DMS153 treated with DMSO at 0.1 percent for 48 hours (cell line): ENCODE data around the gene ZFAND3.

ENCODE experiments used
- DNase-seq: peaks from one replicate; lab custom pipeline; 2025; ENCODE audit not compliant: unreplicated experiment; lab: John Stamatoyannopoulos, UW

Gene ZFAND3

DNA sequence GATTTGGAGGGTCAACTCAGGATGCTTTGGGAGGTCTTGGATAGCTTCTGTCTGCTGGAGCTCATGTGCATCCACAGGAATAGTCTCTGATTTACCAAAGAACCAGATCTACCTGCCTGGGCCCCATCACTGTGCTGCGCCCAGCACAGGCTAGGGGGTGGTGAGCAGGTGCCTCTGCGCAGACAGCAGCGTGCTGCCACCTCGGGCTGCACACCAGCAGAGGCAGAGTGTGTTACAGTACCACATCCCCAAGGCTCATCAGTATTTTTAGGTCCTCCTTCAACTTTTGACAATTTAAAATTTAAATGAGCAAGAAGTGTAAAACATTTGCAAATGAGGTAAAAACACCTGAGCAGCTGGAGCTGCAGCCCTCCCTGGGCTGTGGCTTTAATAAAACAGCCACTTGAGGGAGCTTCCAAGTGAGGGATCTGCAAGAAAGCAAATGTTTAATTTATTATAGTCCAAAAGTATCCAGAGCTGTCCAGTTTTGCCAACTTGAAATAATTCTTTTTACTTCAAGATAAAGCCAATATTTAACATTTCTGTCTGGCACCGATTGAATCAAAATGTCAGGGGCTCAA, 324.9 kb downstream of the ZFAND3 start:
- DNase-seq: no peak

DNA sequence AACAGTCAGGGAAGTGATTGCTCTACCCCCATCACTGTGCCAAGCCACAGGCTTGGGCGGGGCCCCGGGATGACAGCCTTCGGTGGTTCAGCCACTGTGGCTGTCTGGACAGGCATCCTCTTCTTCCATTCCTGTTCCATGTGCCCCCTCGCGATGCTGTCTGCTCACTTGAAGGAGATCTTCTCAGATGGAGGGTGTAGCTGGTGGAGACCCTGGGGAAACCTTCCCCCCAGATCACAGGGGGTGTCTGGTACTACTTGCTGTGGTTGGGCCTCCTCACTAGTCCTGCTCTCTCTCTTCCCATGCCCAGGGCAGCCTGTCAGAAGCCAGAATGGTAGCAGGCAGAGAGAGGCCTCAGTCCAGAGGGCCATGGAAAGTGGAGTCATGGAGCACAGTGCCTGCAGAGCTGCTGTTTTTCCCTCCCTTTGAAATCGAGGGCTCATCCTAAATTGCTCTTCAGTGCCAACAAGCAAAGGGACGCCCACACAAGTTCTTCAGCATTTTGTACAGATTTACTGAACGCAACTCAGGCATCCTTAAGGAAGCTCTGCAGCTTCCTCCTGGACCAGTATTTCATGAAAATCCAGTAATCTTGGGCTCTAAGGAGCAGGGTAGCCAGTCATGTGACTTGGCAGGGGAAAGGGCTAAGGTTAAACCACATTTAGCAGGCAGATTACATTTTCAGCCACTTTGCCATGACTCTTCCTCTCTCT, 326.6 kb downstream of the ZFAND3 start:
- DNase-seq: no peak

- no peak for DNase-seq
Measured at GRCh38 chr6:38146734-38147027, 327.2 kb downstream of the ZFAND3 start.

DNA sequence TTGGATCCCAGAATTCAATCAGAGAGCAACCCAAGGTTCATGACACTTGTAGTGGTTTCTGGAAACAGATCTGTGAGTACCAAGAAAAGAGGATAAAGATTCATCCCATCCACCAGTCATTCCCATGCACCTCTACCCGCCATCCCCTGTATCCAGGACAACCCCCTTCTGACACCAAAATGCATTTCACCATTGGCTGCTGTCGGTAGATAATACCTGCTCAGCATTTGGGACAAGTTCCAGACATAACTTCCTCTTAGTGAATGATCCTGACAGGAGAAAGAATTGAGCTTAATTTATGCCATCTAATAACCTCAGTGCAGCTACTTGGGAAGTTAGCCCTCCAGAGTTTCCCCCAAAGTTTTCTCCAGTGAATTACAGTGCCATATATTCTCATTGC, 329.1 kb downstream of the ZFAND3 start:
- DNase-seq: no peak

DNA sequence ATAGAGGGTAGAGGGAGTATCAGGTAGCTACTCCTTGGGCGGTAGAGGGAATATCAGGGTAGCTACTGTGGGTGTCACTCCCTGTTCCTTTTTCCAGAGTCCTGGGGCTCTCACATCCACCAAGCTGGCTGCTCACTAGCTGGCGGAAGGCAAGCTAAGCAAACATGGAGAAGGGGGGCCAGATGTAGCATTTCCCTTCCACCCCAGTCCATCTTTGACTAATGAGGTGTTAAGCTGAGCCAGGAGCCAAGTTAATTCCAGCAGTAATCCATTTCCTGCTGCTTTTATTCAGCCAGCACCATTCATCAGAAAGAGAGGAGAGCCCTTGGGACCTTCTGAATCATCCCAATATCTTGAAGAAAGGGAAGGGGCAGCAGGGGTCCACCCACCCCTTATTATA, 330.0 kb downstream of the ZFAND3 start:
- DNase-seq: peak; percentile 7

DNA sequence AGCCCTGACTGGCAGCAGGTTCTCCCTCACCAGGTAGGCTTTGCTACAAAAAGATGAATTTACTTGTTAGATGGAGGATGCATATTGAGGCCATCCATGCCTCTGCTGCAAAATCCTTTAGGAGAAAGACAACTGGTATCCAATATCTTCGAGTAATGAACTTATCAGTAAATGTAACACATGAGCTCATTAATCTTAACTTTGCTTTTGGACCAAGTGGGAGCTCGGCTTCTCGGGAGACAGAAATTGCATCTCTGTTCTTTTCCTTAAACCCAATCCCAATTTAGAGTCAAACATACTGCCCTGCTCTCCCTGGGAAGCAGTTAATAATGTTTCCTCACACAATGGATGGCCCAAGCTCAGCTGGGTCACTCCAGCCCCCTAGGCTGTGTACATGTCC, 330.5 kb downstream of the ZFAND3 start:
- DNase-seq: no peak

GRCh38 chr6:38150681-38151296, 331.3 kb downstream of the ZFAND3 start:
- no peak for DNase-seq

- no peak for DNase-seq
Measured at GRCh38 chr6:38151580-38152500, 332.3 kb downstream of the ZFAND3 start.

DNA sequence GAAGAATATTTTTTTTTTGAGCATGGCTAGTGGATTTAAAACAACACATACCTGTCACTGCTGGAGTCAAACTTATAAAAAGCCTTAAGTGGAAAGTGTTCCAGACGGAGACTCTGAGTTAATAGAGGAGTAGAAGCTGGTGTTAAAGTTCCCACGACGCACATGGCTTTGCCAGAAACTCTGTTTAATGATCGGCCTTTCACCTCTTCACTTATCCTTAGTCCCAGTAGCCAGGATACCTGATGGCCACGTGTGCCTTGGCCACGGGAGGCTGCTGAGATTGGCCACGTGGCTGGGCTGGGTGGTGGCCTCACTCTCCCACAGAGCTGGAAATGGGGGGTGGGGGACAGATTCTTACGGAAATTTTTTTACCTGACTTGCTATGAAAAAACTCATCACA, 333.1 kb downstream of the ZFAND3 start:
- DNase-seq: no peak

GRCh38 chr6:38153076-38153797, 333.7 kb downstream of the ZFAND3 start:
- DNase-seq: no peak

DNA sequence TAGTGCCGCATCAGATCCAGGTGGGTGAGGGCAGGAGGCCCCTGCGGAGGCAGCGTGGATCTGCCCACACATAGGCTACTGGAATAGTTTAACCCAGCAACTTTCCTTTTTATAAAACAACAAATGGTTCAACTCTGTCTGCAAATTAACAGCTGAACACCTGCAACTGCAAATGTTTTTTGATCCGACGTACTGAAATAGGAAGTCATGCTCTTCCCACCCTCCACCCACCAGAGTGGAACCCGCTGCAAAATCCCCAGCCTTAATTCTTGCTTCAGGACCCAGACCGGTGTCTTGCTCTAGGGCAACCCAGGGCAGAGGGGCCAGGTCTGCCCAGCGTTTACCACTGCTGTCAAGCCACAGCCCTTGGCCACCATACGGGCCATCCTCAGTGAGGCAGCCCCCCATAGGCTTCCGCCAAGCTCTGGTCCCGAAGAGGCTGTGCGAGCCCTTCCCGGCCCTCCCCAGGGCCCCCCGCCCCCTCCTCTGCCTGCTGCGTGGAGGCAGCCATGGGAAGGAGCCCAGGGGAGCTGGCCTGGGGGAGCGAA, 334.3 kb downstream of the ZFAND3 start:
- DNase-seq: no peak

DNA sequence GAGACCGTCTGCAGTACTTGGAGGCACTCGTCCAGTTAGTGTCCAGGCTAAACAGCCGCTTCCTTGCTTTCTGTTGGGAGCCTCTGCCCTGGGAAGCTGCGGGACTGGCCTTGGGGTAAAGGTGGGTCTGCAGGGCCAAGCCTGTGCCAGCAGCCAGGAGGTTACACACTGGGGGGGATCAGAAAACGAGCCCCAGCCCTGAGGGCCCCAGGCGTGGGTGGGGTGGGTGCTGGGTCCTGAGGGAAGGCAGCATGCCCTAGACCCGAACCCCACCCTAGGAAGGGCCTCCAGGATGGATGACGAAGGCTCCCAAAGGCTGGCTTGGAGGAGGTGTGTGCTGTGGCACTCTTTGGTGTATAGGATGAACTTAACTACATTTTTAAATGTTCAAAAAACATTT, 335.2 kb downstream of the ZFAND3 start:
- DNase-seq: no peak

GRCh38 chr6:38155144-38155543, 335.6 kb downstream of the ZFAND3 start:
- no peak for DNase-seq

- DNase-seq: no peak
Measured at GRCh38 chr6:38155621-38156204, 336.2 kb downstream of the ZFAND3 start.

- no peak for DNase-seq
Measured at GRCh38 chr6:38156818-38157565, 337.5 kb downstream of the ZFAND3 start.

DNA sequence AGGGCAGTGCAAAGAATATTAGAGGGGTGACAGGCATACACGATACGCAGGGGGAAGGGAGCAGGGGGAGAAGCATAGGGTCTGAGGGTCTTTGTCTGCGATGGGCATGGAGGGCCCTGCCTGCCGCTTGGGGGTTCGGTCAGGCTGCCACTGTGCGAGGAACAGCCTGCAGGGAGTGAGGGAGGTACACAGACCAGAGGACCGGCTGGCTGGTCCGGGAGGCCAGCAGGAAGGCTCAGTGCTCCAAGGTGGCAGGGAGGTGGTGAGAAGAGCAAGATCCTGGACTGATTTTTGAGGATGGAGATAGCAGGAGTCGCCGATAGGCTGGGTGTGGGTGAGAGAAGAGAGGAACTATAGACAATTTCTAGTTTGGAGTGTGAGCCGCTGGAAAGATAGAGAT, 338.4 kb downstream of the ZFAND3 start:
- no peak for DNase-seq

DNA sequence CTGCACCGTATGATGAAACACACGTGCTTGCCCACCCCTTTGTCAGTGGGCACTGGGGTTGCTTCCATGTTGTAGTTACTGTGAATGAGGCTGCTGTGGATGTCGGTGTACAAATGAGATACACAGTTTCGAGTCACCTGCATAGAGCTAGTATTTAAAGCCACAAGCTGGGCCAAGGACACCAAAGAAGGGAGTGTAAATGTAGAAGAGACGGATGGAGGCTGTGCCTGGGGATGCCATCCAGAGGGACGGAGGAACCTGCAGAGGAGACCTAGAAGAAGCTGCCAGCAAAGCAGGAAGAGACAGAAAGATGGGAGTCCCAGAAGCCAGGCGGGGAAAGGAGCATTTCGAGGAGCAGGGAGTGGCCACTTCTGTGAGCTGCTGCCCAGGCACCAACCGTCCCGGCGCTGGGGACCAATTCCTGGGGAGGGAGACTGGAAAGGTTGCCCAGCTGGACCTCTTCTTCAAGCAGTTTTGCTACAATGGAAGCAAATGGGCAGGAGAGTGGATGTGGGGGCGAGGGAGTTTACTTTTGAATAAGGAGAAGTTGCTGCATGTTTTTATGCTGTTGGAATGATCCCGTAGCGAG, 339.3 kb downstream of the ZFAND3 start:
- DNase-seq: no peak

DNA sequence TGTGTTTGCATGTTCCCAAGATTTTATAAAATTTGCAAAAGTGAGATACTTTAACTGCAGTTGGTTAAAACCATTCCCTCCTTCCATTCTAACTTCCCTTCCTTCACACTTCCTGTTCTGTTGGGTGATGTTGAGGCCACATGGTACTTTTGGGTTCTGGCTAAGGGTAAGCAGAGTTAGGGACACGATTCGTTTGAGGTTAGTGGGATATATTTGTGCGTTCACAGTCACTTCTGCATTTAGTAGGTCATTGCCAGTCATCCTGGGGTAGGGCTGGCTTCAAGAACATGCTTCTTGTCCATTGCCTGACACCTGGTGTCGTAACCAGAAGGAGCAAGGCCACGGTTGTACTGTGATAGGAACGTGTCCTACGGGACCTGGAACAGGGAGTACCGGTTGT, 340.1 kb downstream of the ZFAND3 start:
- no peak for DNase-seq

- no peak for DNase-seq
Measured at GRCh38 chr6:38160831-38161230, 341.3 kb downstream of the ZFAND3 start.
